IMR-90 (cell line): Measurements from ENCODE around the gene DUSP10. TPM values are rescaled to one million over a fixed set of nuclear protein-coding genes. Genes with fewer than 3 reads are reported as not detected.
A peak's percentile ranks its signal among the peaks of the same experiment; 100 is the strongest.

Source experiments
- ATAC-seq: fragments of 200-7000 bp; cut with Tn5 transposase; 2 replicates; pipeline ENCODE4 v1.9.1; 2020; ENCODE audit warnings: low read depth, mild to moderate bottlenecking, moderate library complexity
- BruUV-seq: library from RNA; stranded (reverse); fragments of 400-500 nt; replicated peaks from 2 replicates; lab custom pipeline; 2021; lab: Mats Ljungman, UMichigan
- CTCF ChIA-PET: fragments of 300-600 bp; formaldehyde crosslinking; extraction: SDS; loops from one replicate; lab custom pipeline; 2021; ENCODE audit warnings: antibody characterized with exemption; lab: Yijun Ruan, JAX
- POLR2A ChIA-PET: fragments of 300-600 bp; sonication (Branson Sonifier 250); formaldehyde crosslinking; loops from one replicate; lab custom pipeline; 2022; ENCODE audit warnings: antibody characterized with exemption; ENCODE audit not compliant: unreplicated experiment; lab: Charles Lee
- DNase-seq: peaks from one replicate; pipeline ENCODE4 v3.0.0; 2013
- H2AFZ ChIP-seq: replicated peaks from 2 replicates; pipeline ENCODE3; 2013; ENCODE audit warnings: low read length, mild to moderate bottlenecking; ENCODE audit not compliant: poor library complexity
- H2AK5ac ChIP-seq: 2 replicates; pipeline ENCODE4 v1.6.1; 2013; ENCODE audit warnings: low read depth, low read length, inconsistent platforms
- H2AK9ac ChIP-seq: replicated peaks from 2 replicates; pipeline ENCODE3; 2013; ENCODE audit warnings: mild to moderate bottlenecking, low read depth, low read length, moderate library complexity; ENCODE audit not compliant: poor library complexity
- H2BK120ac ChIP-seq: 2 replicates; pipeline ENCODE4 v1.6.1; 2013; ENCODE audit warnings: low read depth, low read length, inconsistent platforms
- H2BK15ac ChIP-seq: 3 replicates; pipeline ENCODE4 v1.6.1; 2013; ENCODE audit warnings: low read depth, low read length, inconsistent platforms
- H2BK20ac ChIP-seq: 2 replicates; pipeline ENCODE4 v1.6.1; 2013; ENCODE audit warnings: low read depth, mild to moderate bottlenecking, inconsistent platforms, low read length, moderate library complexity
- H2BK5ac ChIP-seq: 2 replicates; pipeline ENCODE4 v1.6.1; 2013; ENCODE audit warnings: mild to moderate bottlenecking, low read depth, low read length, inconsistent platforms; ENCODE audit not compliant: poor library complexity, severe bottlenecking
- H3K14ac ChIP-seq: replicated peaks from 2 replicates; pipeline ENCODE4 v1.6.1; 2013; ENCODE audit warnings: low read depth, low read length, inconsistent platforms
- H3K18ac ChIP-seq: 2 replicates; pipeline ENCODE4 v1.6.1; 2013; ENCODE audit warnings: low read depth, low read length, control low read depth
- H3K23ac ChIP-seq: 2 replicates; pipeline ENCODE4 v1.6.1; 2013; ENCODE audit warnings: low read depth, low read length, inconsistent platforms
- H3K27ac ChIP-seq: 2 replicates; pipeline ENCODE4 v1.5.1; 2013; ENCODE audit warnings: mild to moderate bottlenecking, control low read depth, low read length; ENCODE audit not compliant: insufficient read depth
- H3K27me3 ChIP-seq: 2 replicates; pipeline ENCODE4 v1.6.1; 2013; ENCODE audit warnings: low read length; ENCODE audit not compliant: control insufficient read depth, insufficient read depth
- H3K36me3 ChIP-seq: 2 replicates; pipeline ENCODE4 v1.6.1; 2013; ENCODE audit warnings: low read length, mixed read lengths; ENCODE audit not compliant: control insufficient read depth, insufficient read depth
- H3K4ac ChIP-seq: 2 replicates; pipeline ENCODE4 v1.6.1; 2013; ENCODE audit warnings: low read depth, low read length, inconsistent platforms
- H3K4me1 ChIP-seq: 2 replicates; pipeline ENCODE4 v1.6.1; 2013; ENCODE audit warnings: low read length, mixed read lengths; ENCODE audit not compliant: control insufficient read depth, insufficient read depth
- H3K4me2 ChIP-seq: 2 replicates; pipeline ENCODE4 v1.6.1; 2013; ENCODE audit warnings: low read depth, mild to moderate bottlenecking, control low read depth, low read length, moderate library complexity
- H3K4me3 ChIP-seq: 2 replicates; pipeline ENCODE4 v1.5.1; 2013; ENCODE audit warnings: low read depth, mild to moderate bottlenecking, control low read depth, low read length, moderate library complexity; ENCODE audit not compliant: insufficient read depth
- H3K56ac ChIP-seq: 2 replicates; pipeline ENCODE4 v1.6.1; 2013; ENCODE audit warnings: low read length, inconsistent platforms; ENCODE audit not compliant: insufficient read depth; ENCODE audit errors: extremely low read depth
- H3K79me1 ChIP-seq, 2 experiments: 2 replicates each; pipeline ENCODE4 v1.6.1; 2013; ENCODE audit warnings: low read length in 2 of 2, inconsistent platforms in 1 of 2, low read depth in 1 of 2
- H3K9ac ChIP-seq: 2 replicates; pipeline ENCODE4 v1.6.1; 2013; ENCODE audit warnings: low read depth, low read length, control low read depth
- H3K9me1 ChIP-seq: 2 replicates; pipeline ENCODE4 v1.6.1; 2013; ENCODE audit warnings: low read length, inconsistent platforms; ENCODE audit not compliant: insufficient read depth
- H3K9me3 ChIP-seq: 2 replicates; pipeline ENCODE4 v1.6.1; 2013; ENCODE audit warnings: low read length; ENCODE audit not compliant: control insufficient read depth, insufficient read depth
- H4K20me1 ChIP-seq: 2 replicates; pipeline ENCODE4 v1.6.1; 2013; ENCODE audit warnings: low read length, inconsistent platforms; ENCODE audit not compliant: insufficient read depth
- H4K5ac ChIP-seq: 2 replicates; pipeline ENCODE4 v1.6.1; 2013; ENCODE audit warnings: mild to moderate bottlenecking, low read depth, low read length, control low read depth
- H4K8ac ChIP-seq, 2 experiments: 2 replicates each; pipeline ENCODE4 v1.6.1; 2013; ENCODE audit warnings: low read depth in 2 of 2, low read length in 2 of 2, control low read depth in 1 of 2, inconsistent platforms in 1 of 2
- H4K91ac ChIP-seq: 2 replicates; pipeline ENCODE4 v1.6.1; 2013; ENCODE audit warnings: low read depth, low read length, inconsistent platforms; ENCODE audit not compliant: insufficient read depth
- CEBPB ChIP-seq: IDR thresholded peaks from 2 replicates; pipeline ENCODE4 v1.6.1; 2012; ENCODE audit warnings: low read depth, low read length, improper control_type of control experiment
- FOS ChIP-seq: fragments of 150-350 bp; IDR thresholded peaks from 2 replicates; pipeline ENCODE4 v1.6.1; 2016; ENCODE audit warnings: low read depth, low read length
- MAFK ChIP-seq: IDR thresholded peaks from 2 replicates; pipeline ENCODE4 v1.6.1; 2012; ENCODE audit warnings: low read depth, low read length, improper control_type of control experiment
- MAZ ChIP-seq: IDR thresholded peaks from 2 replicates; pipeline ENCODE4 v1.6.1; 2012; ENCODE audit warnings: low read depth, mild to moderate bottlenecking, low read length, improper control_type of control experiment, moderate library complexity, borderline replicate concordance
- MXI1 ChIP-seq: IDR thresholded peaks from 2 replicates; pipeline ENCODE4 v1.6.1; 2012; ENCODE audit warnings: low read depth, mild to moderate bottlenecking, low read length, moderate library complexity, borderline replicate concordance
- RFX5 ChIP-seq: IDR thresholded peaks from 2 replicates; pipeline ENCODE4 v1.8.0; 2012; ENCODE audit warnings: low read depth, mild to moderate bottlenecking, low read length, moderate library complexity
- SMC3 ChIP-seq: fragments of 150-350 bp; IDR thresholded peaks from 2 replicates; pipeline ENCODE4 v1.6.1; 2016; ENCODE audit warnings: low read depth, mild to moderate bottlenecking, antibody characterized with exemption, low read length, moderate library complexity
- USF2 ChIP-seq: fragments of 150-350 bp; IDR thresholded peaks from 2 replicates; pipeline ENCODE4 v1.6.1; 2017; ENCODE audit warnings: mild to moderate bottlenecking, antibody characterized with exemption, low read length, low read depth
- WGBS, 2 experiments: methylation state at CpG; one replicate each; pipeline versions ENCODE4 v1.1.5 to v1.1.7; 2013; ENCODE audit warnings: missing lambda C conversion rate in 2 of 2; ENCODE audit not compliant: insufficient read length in 1 of 2; ENCODE audit errors: extremely low coverage in 2 of 2; 5-methylcytosine and 5-hydroxymethylcytosine counted together
- dilution Hi-C: fragments of 300-500 bp; cut with HindIII; formaldehyde crosslinking; loops from one replicate; pipeline ENCODE4 v1.14.3; 2018; ENCODE audit warnings: low sequenced_read_pairs; ENCODE audit not compliant: unreplicated experiment
- in situ Hi-C: fragments of 300-500 bp; cut with MboI; formaldehyde crosslinking; loops from 3 replicates; pipeline ENCODE4 v1.14.3; 2019; ENCODE audit warnings: low sequenced_read_pairs, inconsistent platforms, mixed read lengths
- intact Hi-C: fragments of 100-400 bp; cut with micrococcal nuclease; formaldehyde crosslinking; loops from 2 replicates; pipeline ENCODE4 v1.10.0; 2022
- polyA plus RNA-seq, 3 experiments: library from polyadenylated mRNA; depleted of rRNA; stranded (reverse); fragments of >200 nt; gene quantifications; 2 replicates each; pipeline ENCODE4 v1.2.3, GENCODE V29; 2012; ENCODE audit warnings: low replicate concordance in 1 of 3
- total RNA-seq: library from RNA; depleted of rRNA; stranded (reverse); fragments of >200 nt; gene quantifications from 2 replicates; pipeline ENCODE4 v1.2.3, GENCODE V29; 2012

The DUSP10 gene
- total and polyA plus RNA-seq, 2 of the 4 experiments (the other 2 are of a cell fraction) = 41.7 to 59.1 TPM

GRCh38 chr1:221723848-221724236 lies 18.0 kb downstream of the DUSP10 start:
- Histone ChIP-seq H3K27me3 (no peaks in the 10 kb centered on the region), H3K14ac (no peak overlapping the region), H3K36me3 (peaks cover 32% of the 10 kb centered on the region), H3K9me1 (peaks cover 38% of the 10 kb centered on the region), H4K5ac (no peak overlapping the region), H4K91ac (no peak overlapping the region), H2AFZ (no peak overlapping the region), H3K4ac (peak overlapping the region; percentile 31; the same call in 1 of the 2 replicates), H3K18ac (peak overlapping the region; percentile 68; the same call in 1 of the 2 replicates), H3K23ac (no peak overlapping the region; the same call in 1 of the 2 replicates), H3K27ac (no peak overlapping the region), H2BK15ac (no peak overlapping the region; the same call in 2 of the 3 replicates), H3K9ac (no peak overlapping the region), H2BK20ac (no peak overlapping the region), H2BK120ac (no peak overlapping the region), H3K56ac (no peak overlapping the region), H2AK9ac (no peak overlapping the region), H4K8ac (no peak overlapping the region), H3K4me2 (peak overlapping the region; percentile 15; the same call in 1 of the 2 replicates), H3K79me1 (peaks cover 45 to 82% of the 10 kb centered on the region in 2 experiments), H3K4me3 (no peak overlapping the region), H4K20me1 (peaks cover 46% of the 10 kb centered on the region), H3K4me1 (peaks cover 55% of the 10 kb centered on the region), H2BK5ac (peak overlapping the region; percentile 67), H2AK5ac (peak overlapping the region; percentile 33; the same call in 1 of the 2 replicates), H3K9me3 (no peaks in the 10 kb centered on the region; the same call in 1 of the 2 replicates)
- WGBS, 2 experiments = no CpG with 5 or more reads among the region's 3 CpGs
- POLR2A ChIA-PET = no interaction called here
- DNase-seq (peak; percentile 43), ATAC-seq (no peak)
- BruUV-seq = no TSS peak
- in situ Hi-C loops = no loop called here
- dilution Hi-C loops = no loop called here
- CTCF ChIA-PET = no interaction called here
- no peak for TF ChIP-seq SMC3
- TF ChIP-seq MAFK = no peak
- TF ChIP-seq FOS = no peak
- TF ChIP-seq MXI1 = no peak
- TF ChIP-seq MAZ = no peak
- TF ChIP-seq CEBPB = no peak
- TF ChIP-seq RFX5 = no peak
- no peak for TF ChIP-seq USF2
- intact Hi-C loops = loop anchor here (10.0 kb wide), 2 partner anchors 459 to 909 kb away; no protein-coding TSS in a partner anchor
